Vagina (tissue), 2 donors: Measurements from ENCODE around the gene PROX1. TPM values are rescaled to one million over a fixed set of nuclear protein-coding genes. Genes with fewer than 3 reads are reported as not detected.

Experiments
- DNase-seq, 2 donors: peaks; one replicate each; pipeline ENCODE4 v3.0.0-alpha.2; 2017; ENCODE audit errors: extremely low spot score in 2 of 2
- H3K27ac ChIP-seq: fragments of 200-600 bp; sonication (generic); one replicate; pipeline ENCODE4 v1.5.1; 2019
- H3K27me3 ChIP-seq: fragments of 200-600 bp; sonication (generic); one replicate; pipeline ENCODE4 v1.5.1; 2019
- H3K36me3 ChIP-seq, 2 donors: fragments of 200-600 bp; sonication (generic); one replicate each; pipeline ENCODE4 v1.5.1; 2017 to 2019
- H3K4me1 ChIP-seq: fragments of 200-600 bp; sonication (generic); one replicate; pipeline ENCODE4 v1.5.1; 2019
- H3K4me3 ChIP-seq, 2 donors: fragments of 200-600 bp; sonication (generic); 1 replicate in 1 of 2; 2 replicates in 1 of 2; pipeline ENCODE4 v1.5.1; 2016 to 2019
- H3K9me3 ChIP-seq: fragments of 200-600 bp; sonication (generic); one replicate; pipeline ENCODE4 v1.5.1; 2019
- POLR2A ChIP-seq, 2 donors: fragments of 450-650 bp; IDR thresholded peaks; one replicate each; pipeline ENCODE4 v1.6.1; 2017; ENCODE audit warnings: antibody characterized with exemption in 2 of 2, mild to moderate bottlenecking in 2 of 2, moderate library complexity in 2 of 2
- POLR2AphosphoS5 ChIP-seq, 2 donors: sonication (generic); formaldehyde crosslinking; IDR thresholded peaks; one replicate each; pipeline ENCODE4 v1.9.0; 2017; ENCODE audit warnings: antibody characterized with exemption in 2 of 2, mild to moderate bottlenecking in 2 of 2, low read depth in 1 of 2; ENCODE audit not compliant: insufficient read depth in 1 of 2
- intact Hi-C: fragments of 100-400 bp; cut with DNase I; formaldehyde crosslinking; loops from one replicate; pipeline ENCODE4 v1.15.1; 2023
- total RNA-seq: library from RNA; depleted of rRNA; stranded (reverse); fragments of >200 nt; gene quantifications from one replicate; pipeline ENCODE4 v1.2.3, GENCODE V29; 2016
- TF ChIP-seq, protein P1 (sequence below), 3 experiments: fragments of 450-650 bp in 2 of 3; fragments of 200-600 bp in 1 of 3; sonication (generic) in 1 of 3; IDR thresholded peaks; one replicate each; pipeline ENCODE4 v1.5.1; 2017 to 2019; ENCODE audit warnings: antibody characterized with exemption in 3 of 3, mild to moderate bottlenecking in 2 of 3, moderate library complexity in 2 of 3

The PROX1 gene
- total RNA-seq, 1 donor from 2014 or later = 4.7 TPM

DNA sequence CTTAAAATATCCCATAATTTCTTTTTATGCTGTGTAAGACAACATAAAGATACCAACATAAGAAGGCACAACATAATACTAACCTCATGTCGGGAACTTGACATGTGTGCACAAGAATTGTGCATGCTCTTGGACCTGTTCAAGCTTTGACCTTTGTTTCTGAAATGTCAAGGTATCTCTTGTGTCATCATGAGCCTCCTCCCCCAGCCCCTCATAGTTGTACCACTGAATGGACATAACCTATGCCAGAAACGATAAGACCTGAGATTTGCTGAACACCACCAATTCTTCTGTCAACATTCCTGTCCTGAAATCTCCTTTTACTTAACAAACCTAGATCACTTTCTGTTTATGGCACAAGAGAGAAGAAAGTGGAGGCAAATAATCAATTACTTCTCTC lies 29.4 kb upstream of the PROX1 start:
- Histone ChIP-seq H3K36me3 (no peaks in the 10 kb centered on the region), H3K9me3 (no peaks in the 10 kb centered on the region), H3K4me1 (no peaks in the 10 kb centered on the region), H3K27ac (no peak overlapping the region), H3K4me3 (no peak overlapping the region), H3K27me3 (no peaks in the 10 kb centered on the region)
- intact Hi-C loops = no loop called here
- TF ChIP-seq POLR2AphosphoS5 (IDR thresholded peaks at IDR 0.05; ENCODE audit: insufficient read depth in 1 of 2, low read depth in 1 of 2) = no peak
- no peak for TF ChIP-seq POLR2A (IDR thresholded peaks at IDR 0.05)
- TF ChIP-seq, protein P1, sequence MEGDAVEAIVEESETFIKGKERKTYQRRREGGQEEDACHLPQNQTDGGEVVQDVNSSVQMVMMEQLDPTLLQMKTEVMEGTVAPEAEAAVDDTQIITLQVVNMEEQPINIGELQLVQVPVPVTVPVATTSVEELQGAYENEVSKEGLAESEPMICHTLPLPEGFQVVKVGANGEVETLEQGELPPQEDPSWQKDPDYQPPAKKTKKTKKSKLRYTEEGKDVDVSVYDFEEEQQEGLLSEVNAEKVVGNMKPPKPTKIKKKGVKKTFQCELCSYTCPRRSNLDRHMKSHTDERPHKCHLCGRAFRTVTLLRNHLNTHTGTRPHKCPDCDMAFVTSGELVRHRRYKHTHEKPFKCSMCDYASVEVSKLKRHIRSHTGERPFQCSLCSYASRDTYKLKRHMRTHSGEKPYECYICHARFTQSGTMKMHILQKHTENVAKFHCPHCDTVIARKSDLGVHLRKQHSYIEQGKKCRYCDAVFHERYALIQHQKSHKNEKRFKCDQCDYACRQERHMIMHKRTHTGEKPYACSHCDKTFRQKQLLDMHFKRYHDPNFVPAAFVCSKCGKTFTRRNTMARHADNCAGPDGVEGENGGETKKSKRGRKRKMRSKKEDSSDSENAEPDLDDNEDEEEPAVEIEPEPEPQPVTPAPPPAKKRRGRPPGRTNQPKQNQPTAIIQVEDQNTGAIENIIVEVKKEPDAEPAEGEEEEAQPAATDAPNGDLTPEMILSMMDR (IDR thresholded peaks at IDR 0.05) = no peak
- no peak for DNase-seq

DNA sequence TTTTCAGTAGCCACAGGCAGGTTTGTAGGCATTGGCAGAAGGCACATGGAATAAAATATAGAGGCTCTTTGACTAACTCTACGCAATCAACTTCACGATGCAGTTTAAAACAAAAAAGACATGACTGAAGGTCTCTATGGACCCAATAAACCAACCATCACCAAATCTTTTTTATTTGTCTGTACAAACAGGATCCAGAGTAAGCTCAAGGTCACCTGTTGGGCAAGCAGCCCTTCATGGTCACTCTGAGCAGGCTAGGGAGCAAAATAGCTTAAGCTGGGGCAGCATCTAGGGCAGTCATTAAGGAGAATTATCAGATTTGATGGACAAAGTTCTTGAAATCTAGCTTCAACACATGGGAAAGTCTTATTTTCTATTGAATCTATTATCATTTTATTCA lies 26.8 kb upstream of the PROX1 start:
- no peak for DNase-seq
- TF ChIP-seq, protein P1 (IDR thresholded peaks at IDR 0.05) = no peak
- TF ChIP-seq POLR2AphosphoS5 (IDR thresholded peaks at IDR 0.05; ENCODE audit: insufficient read depth in 1 of 2, low read depth in 1 of 2) = no peak
- TF ChIP-seq POLR2A (IDR thresholded peaks at IDR 0.05) = no peak
- Histone ChIP-seq H3K36me3 (no peaks in the 10 kb centered on the region), H3K4me1 (no peaks in the 10 kb centered on the region), H3K27me3 (no peaks in the 10 kb centered on the region), H3K9me3 (no peaks in the 10 kb centered on the region), H3K4me3 (no peak overlapping the region), H3K27ac (no peak overlapping the region)
- intact Hi-C loops = no loop called here

DNA sequence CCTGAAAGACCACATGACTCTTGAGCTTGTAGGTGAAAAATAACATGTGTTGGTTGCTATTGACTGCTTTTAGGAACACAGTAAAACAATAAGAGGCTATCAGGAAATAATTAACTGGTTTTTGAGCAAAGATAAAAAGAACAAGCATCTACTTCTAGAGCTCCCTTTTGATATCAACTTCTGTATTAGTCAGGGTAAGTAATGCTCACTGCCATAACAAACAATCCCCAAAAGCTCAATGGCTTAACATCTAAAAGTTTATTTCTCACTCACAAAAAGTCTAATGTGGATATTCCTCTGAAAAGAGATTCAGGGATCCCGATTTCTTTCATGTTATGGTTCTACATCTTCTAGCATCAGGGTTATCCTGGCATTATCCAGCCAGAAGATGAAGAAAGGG lies 25.3 kb upstream of the PROX1 start:
- intact Hi-C loops = no loop called here
- Histone ChIP-seq H3K4me1 (no peaks in the 10 kb centered on the region), H3K27me3 (no peaks in the 10 kb centered on the region), H3K36me3 (no peaks in the 10 kb centered on the region), H3K27ac (no peak overlapping the region), H3K9me3 (no peaks in the 10 kb centered on the region), H3K4me3 (no peak overlapping the region)
- no peak for TF ChIP-seq POLR2AphosphoS5 (IDR thresholded peaks at IDR 0.05; ENCODE audit: insufficient read depth in 1 of 2, low read depth in 1 of 2)
- no peak for TF ChIP-seq POLR2A (IDR thresholded peaks at IDR 0.05)
- TF ChIP-seq, protein P1 (IDR thresholded peaks at IDR 0.05) = no peak
- no peak for DNase-seq

DNA sequence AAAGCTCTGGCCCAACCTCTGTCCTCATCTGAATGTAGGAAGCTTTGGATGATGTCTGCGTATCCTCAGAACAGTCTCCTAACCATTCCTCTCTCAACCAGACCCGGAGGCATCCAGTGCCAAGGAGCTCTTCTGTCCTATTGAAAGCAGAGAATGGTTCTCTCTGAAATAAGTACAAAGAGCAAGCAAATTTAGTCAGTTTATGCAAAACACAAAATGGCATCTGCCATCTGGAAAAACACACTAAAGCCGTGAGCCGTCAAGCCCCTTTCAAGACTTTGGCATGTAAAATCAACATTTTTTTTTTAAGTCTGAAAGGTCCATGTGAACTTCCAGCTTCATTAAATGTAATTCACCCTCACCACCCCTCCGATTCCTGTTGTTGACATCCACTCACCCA lies 21.7 kb upstream of the PROX1 start:
- no peak for DNase-seq
- Histone ChIP-seq H3K4me3 (no peak overlapping the region), H3K4me1 (no peaks in the 10 kb centered on the region), H3K27me3 (no peaks in the 10 kb centered on the region), H3K9me3 (no peaks in the 10 kb centered on the region), H3K27ac (no peak overlapping the region), H3K36me3 (no peaks in the 10 kb centered on the region)
- intact Hi-C loops = no loop called here
- no peak for TF ChIP-seq POLR2AphosphoS5 (IDR thresholded peaks at IDR 0.05; ENCODE audit: insufficient read depth in 1 of 2, low read depth in 1 of 2)

DNA sequence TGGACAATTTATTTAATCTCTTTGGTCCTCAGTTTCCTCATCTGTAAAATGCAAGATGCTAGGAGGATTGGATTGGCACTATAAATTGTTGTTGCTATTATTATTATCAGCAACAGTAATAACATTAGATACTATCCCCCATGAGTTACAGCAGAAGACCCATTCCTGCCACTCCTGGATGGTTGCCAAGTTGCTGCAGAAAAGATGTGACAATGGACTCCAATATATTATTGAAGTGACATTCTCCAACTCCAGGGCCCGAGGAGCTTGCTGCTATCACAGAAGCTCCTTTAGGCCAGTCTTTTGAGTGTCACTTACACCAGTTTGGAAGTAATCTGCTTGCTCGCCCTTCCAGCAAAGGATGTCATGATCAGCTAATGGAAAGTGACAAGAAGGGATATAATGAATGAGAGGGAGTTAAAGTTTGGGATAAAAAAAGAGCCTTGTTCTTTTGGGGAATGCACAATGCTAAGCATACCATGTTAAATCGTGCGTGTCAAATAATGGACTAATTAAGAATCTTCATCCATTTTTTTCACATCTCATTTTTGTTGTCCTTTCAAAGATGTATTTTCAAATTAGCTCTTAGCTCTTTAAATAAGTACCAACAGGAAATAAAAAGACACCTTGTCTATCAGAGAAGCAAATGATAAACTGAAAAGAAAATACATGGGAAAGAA lies 19.5 kb upstream of the PROX1 start:
- TF ChIP-seq POLR2A (IDR thresholded peaks at IDR 0.05) (no peak), POLR2AphosphoS5 (IDR thresholded peaks at IDR 0.05; ENCODE audit: insufficient read depth in 1 of 2, low read depth in 1 of 2) (no peak)
- TF ChIP-seq, protein P1 (IDR thresholded peaks at IDR 0.05) = no peak
- DNase-seq = no peak
- intact Hi-C loops = no loop called here

More for the DNA sequence above, 19.5 kb upstream of the PROX1 start:
- H3K27ac ChIP-seq = no peak overlapping the region
- no peaks in the 10 kb centered on the region for H3K9me3 ChIP-seq
- no peak overlapping the region for H3K4me3 ChIP-seq
- no peaks in the 10 kb centered on the region for H3K4me1 ChIP-seq
- H3K27me3 ChIP-seq = no peaks in the 10 kb centered on the region
- no peaks in the 10 kb centered on the region for H3K36me3 ChIP-seq
